ENCODE data around the gene NCOA3.

The NCOA3 gene

GRCh38 chr20:47521059-47521808 is 19.5 kb downstream of the NCOA3 start:
- H3K4me2 ChIP-seq = no peak overlapping the region
- peaks cover 79% of the 10 kb centered on the region for H3K36me3 ChIP-seq
- H3K27me3 ChIP-seq = no peaks in the 10 kb centered on the region
- no peaks in the 10 kb centered on the region for H3K4me1 ChIP-seq
- no peak overlapping the region; the same call in 1 of the 2 replicates for H3K4me3 ChIP-seq
- peaks cover 10% of the 10 kb centered on the region; the same call in 1 of the 2 replicates for H4K20me1 ChIP-seq
- H3K9ac ChIP-seq = no peak overlapping the region
- no peak overlapping the region for H3K27ac ChIP-seq
- H3K9me3 ChIP-seq = peaks cover 90% of the 10 kb centered on the region
- no peak for TF ChIP-seq Cebpa-rat (IDR thresholded peaks at IDR 0.05)

GRCh38 chr20:47524015-47524784 is 22.5 kb downstream of the NCOA3 start:
- Histone ChIP-seq H3K4me1 (no peaks in the 10 kb centered on the region), H3K36me3 (peaks cover 56% of the 10 kb centered on the region), H3K4me2 (no peak overlapping the region), H3K27ac (no peak overlapping the region), H3K9ac (no peak overlapping the region), H3K9me3 (peaks cover 69% of the 10 kb centered on the region), H3K4me3 (no peak overlapping the region), H3K27me3 (no peaks in the 10 kb centered on the region), H4K20me1 (peaks cover 10% of the 10 kb centered on the region)
- no peak for TF ChIP-seq Cebpa-rat (IDR thresholded peaks at IDR 0.05)

- no peak for TF ChIP-seq Cebpa-rat (IDR thresholded peaks at IDR 0.05)
- H4K20me1 ChIP-seq = peaks cover 30% of the 10 kb centered on the region
- no peaks in the 10 kb centered on the region for H3K4me1 ChIP-seq
- H3K27me3 ChIP-seq = no peaks in the 10 kb centered on the region
- no peak overlapping the region for H3K27ac ChIP-seq
- H3K4me2 ChIP-seq = no peak overlapping the region
- H3K9ac ChIP-seq = no peak overlapping the region
- H3K4me3 ChIP-seq = no peak overlapping the region
- H3K9me3 ChIP-seq = peaks cover 39% of the 10 kb centered on the region
- peaks cover 46% of the 10 kb centered on the region for H3K36me3 ChIP-seq
Measured at GRCh38 chr20:47527004-47527800, 25.5 kb downstream of the NCOA3 start.

- no peak overlapping the region for H3K4me3 ChIP-seq
- peaks cover 37% of the 10 kb centered on the region for H4K20me1 ChIP-seq
- no peaks in the 10 kb centered on the region for H3K27me3 ChIP-seq
- no peak for TF ChIP-seq Cebpa-rat (IDR thresholded peaks at IDR 0.05)
- H3K36me3 ChIP-seq = peaks cover 29% of the 10 kb centered on the region; the same call in 1 of the 2 replicates
- H3K9ac ChIP-seq = no peak overlapping the region
- no peak overlapping the region for H3K4me2 ChIP-seq
- no peaks in the 10 kb centered on the region for H3K4me1 ChIP-seq
- no peak overlapping the region for H3K27ac ChIP-seq
- peaks cover 13% of the 10 kb centered on the region for H3K9me3 ChIP-seq
Measured at GRCh38 chr20:47529840-47530239, 28.2 kb downstream of the NCOA3 start.

- Histone ChIP-seq H3K36me3 (peaks cover 36% of the 10 kb centered on the region; the same call in 1 of the 2 replicates), H3K9ac (no peak overlapping the region), H3K4me3 (no peak overlapping the region), H3K4me2 (no peak overlapping the region), H3K9me3 (peaks cover 7% of the 10 kb centered on the region), H3K27me3 (no peaks in the 10 kb centered on the region), H3K27ac (no peak overlapping the region), H4K20me1 (peaks cover 53% of the 10 kb centered on the region), H3K4me1 (no peaks in the 10 kb centered on the region)
- TF ChIP-seq Cebpa-rat (IDR thresholded peaks at IDR 0.05) = no peak
Measured at GRCh38 chr20:47531458-47531857, 29.8 kb downstream of the NCOA3 start.

GRCh38 chr20:47532002-47532401 is 30.3 kb downstream of the NCOA3 start:
- no peak for TF ChIP-seq Cebpa-rat (IDR thresholded peaks at IDR 0.05)
- peaks cover 1% of the 10 kb centered on the region for H3K9me3 ChIP-seq
- no peaks in the 10 kb centered on the region for H3K27me3 ChIP-seq
- H3K9ac ChIP-seq = no peak overlapping the region
- H3K27ac ChIP-seq = no peak overlapping the region
- peaks cover 59% of the 10 kb centered on the region for H4K20me1 ChIP-seq
- H3K36me3 ChIP-seq = peaks cover 33% of the 10 kb centered on the region; the same call in 1 of the 2 replicates
- no peak overlapping the region for H3K4me2 ChIP-seq
- peaks cover 4% of the 10 kb centered on the region; the same call in 1 of the 2 replicates for H3K4me1 ChIP-seq
- no peak overlapping the region for H3K4me3 ChIP-seq

- Histone ChIP-seq H3K36me3 (peaks cover 33% of the 10 kb centered on the region; the same call in 1 of the 2 replicates), H3K4me1 (peaks cover 11% of the 10 kb centered on the region; the same call in 1 of the 2 replicates), H3K9ac (no peak overlapping the region), H3K27me3 (no peaks in the 10 kb centered on the region), H3K4me3 (no peak overlapping the region), H3K9me3 (no peaks in the 10 kb centered on the region), H4K20me1 (peaks cover 69% of the 10 kb centered on the region), H3K27ac (no peak overlapping the region), H3K4me2 (no peak overlapping the region)
- no peak for TF ChIP-seq Cebpa-rat (IDR thresholded peaks at IDR 0.05)
Measured at GRCh38 chr20:47533518-47534062, 31.9 kb downstream of the NCOA3 start.

- peaks cover 69% of the 10 kb centered on the region for H4K20me1 ChIP-seq
- H3K9ac ChIP-seq = no peak overlapping the region
- peaks cover 11% of the 10 kb centered on the region; the same call in 1 of the 2 replicates for H3K4me1 ChIP-seq
- H3K4me3 ChIP-seq = no peak overlapping the region
- H3K9me3 ChIP-seq = no peaks in the 10 kb centered on the region
- H3K4me2 ChIP-seq = no peak overlapping the region
- TF ChIP-seq Cebpa-rat (IDR thresholded peaks at IDR 0.05) = no peak
- H3K27me3 ChIP-seq = no peaks in the 10 kb centered on the region
- no peak overlapping the region for H3K27ac ChIP-seq
- H3K36me3 ChIP-seq = peaks cover 33% of the 10 kb centered on the region; the same call in 1 of the 2 replicates
Measured at GRCh38 chr20:47534405-47534804, 32.7 kb downstream of the NCOA3 start.

- no peaks in the 10 kb centered on the region for H3K9me3 ChIP-seq
- no peak overlapping the region for H3K4me2 ChIP-seq
- H3K27ac ChIP-seq = no peak overlapping the region
- H3K36me3 ChIP-seq = peaks cover 33% of the 10 kb centered on the region; the same call in 1 of the 2 replicates
- no peak overlapping the region for H3K4me3 ChIP-seq
- no peak overlapping the region for H3K9ac ChIP-seq
- TF ChIP-seq Cebpa-rat (IDR thresholded peaks at IDR 0.05) = no peak
- no peaks in the 10 kb centered on the region for H3K27me3 ChIP-seq
- H4K20me1 ChIP-seq = peaks cover 70% of the 10 kb centered on the region
- peaks cover 13% of the 10 kb centered on the region; the same call in 1 of the 2 replicates for H3K4me1 ChIP-seq
Measured at GRCh38 chr20:47535088-47535487, 33.4 kb downstream of the NCOA3 start.
